CD4-positive, alpha-beta T cell treated with Interleukin-21 for 1 hour (primary cell): ENCODE measurements around the gene KCNJ10.

ENCODE experiments used
- DNase-seq: peaks from one replicate; pipeline ENCODE4 v3.0.0-alpha.2; 2020

KCNJ10 gene

GRCh38 chr1:160082926-160083325 is 13.0 kb upstream of the KCNJ10 start:
- no peak for DNase-seq

DNA sequence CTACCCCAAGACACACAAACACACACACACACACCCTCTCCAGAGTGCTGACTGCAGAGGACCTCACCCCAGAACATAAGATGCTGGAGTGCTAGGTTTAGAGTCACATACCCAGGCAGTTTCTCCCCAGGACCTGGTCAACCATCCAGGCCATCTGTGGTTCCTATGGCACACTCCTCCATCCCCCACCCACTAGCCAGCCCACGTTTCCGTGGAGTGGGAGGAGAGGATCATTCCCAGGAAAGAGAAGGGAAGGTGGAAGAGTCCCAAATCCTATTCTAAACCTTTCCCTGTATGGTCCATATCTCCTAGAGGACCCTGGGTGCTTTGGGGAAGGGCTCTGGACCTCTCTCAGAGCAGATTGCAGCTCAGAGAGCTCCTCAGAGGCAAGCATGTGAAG is 12.5 kb upstream of the KCNJ10 start:
- DNase-seq: no peak

- no peak for DNase-seq
These were observed 11.4 kb upstream of the KCNJ10 start, which contains the start of gene KCNJ9 for GRCh38 chr1:160081261-160081936. Gene KCNJ9, plus strand, starts transcription at chr1:160081538. Its CDS starts 2,493 bp downstream, at chr1:160084031.

GRCh38 chr1:160080381-160081100 is 10.6 kb upstream of the KCNJ10 start:
- DNase-seq: no peak

GRCh38 chr1:160079448-160079847 is 9.5 kb upstream of the KCNJ10 start:
- no peak for DNase-seq

DNA sequence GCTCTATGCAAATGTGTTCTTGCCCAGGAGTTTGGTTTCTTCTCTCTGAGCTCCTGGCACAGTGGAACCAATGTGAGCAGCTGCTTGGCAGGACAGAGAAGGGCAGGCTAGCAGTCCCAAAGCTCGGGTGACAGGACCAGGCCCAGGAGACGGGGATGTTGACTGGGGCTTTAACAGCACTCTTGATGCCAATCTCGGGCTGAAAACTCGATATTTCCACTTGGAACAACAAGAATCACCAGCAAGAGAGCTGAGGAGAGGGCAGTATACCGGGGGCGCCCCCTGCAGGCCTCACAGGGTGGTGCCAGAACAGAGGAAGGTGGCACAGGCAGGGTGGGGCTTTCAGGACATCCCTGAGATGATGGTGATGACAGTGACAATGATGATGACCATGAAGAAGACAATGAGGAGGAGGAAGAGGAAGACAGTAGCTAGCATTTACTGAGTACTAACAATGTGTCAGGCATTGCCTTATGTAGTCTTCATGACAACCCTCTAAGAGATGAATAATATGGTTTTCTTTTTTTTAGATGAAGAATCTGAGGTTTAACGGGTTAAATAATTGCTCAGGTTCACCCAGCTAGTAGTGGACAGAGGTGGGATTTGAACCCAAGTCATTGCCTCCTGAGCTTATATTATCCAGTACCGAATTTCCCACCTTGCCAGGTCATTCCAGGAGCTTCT is 8.7 kb upstream of the KCNJ10 start:
- peak; percentile 66 for DNase-seq

DNA sequence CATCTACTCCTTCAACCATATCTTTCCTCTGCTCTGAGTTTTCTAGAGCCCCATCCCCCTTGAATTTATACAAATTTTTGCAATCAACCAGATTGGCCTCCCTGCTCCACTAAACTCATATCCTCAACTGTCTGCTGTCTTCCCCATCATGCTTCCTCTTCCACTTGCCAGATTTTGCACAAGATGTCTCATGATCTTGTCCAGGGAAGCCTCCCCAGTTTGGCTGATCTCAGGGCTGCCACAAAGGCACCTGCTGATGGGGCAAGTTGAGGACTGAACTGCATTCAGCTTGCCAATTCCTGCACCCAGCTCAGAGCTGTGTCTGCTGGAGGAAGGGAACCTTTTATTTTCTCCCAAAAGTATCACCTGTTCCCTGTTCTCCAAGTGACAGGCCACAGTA is 7.5 kb upstream of the KCNJ10 start:
- DNase-seq: no peak

- no peak for DNase-seq
These were observed 6.3 kb upstream of the KCNJ10 start for GRCh38 chr1:160076295-160076694.

DNA sequence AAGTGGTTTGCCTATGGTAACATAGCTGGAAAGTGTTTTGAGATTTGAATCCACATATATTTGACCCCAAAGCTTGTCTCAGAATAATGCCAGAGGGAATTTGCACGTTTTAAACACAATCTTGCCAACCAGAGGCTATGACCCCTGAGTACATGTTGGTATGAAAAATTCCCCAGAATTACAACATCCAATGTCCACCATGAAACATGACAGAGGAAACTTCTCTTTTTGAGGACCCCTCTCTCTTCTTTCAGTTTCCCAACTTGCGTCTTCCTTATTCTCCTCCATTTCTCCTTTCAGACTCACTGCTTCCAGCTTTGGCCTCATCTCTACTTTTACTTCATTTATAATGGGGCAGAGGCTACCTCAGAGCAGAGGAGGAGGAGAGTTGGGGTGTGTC is 5.9 kb upstream of the KCNJ10 start:
- no peak for DNase-seq

DNA sequence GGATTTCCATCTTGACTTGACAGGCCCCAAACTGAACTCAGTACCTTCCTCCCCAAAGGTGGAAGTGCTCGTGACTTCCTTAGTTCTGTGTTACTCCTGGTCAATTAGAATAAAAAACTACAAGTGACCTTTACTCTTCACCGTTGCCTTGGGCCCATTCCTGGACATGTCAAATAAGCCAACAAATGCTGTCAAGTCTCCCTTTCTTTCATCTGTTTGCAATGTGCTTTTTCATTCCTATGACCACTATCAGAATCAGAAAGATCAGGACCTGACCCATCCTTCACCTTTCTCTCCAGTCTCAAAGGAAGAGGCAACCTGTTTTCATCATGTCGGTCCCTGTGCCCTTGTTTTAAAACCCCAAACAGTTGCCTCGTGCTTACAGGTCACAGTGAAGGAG is 4.9 kb upstream of the KCNJ10 start:
- no peak for DNase-seq

GRCh38 chr1:160071289-160071688 is 1.3 kb upstream of the KCNJ10 start:
- no peak for DNase-seq

GRCh38 chr1:160070243-160071163 is 543 bp upstream of the KCNJ10 start:
- peak; percentile 69 for DNase-seq

GRCh38 chr1:160068225-160068624 is 1.7 kb downstream of the KCNJ10 start:
- DNase-seq: no peak

DNA sequence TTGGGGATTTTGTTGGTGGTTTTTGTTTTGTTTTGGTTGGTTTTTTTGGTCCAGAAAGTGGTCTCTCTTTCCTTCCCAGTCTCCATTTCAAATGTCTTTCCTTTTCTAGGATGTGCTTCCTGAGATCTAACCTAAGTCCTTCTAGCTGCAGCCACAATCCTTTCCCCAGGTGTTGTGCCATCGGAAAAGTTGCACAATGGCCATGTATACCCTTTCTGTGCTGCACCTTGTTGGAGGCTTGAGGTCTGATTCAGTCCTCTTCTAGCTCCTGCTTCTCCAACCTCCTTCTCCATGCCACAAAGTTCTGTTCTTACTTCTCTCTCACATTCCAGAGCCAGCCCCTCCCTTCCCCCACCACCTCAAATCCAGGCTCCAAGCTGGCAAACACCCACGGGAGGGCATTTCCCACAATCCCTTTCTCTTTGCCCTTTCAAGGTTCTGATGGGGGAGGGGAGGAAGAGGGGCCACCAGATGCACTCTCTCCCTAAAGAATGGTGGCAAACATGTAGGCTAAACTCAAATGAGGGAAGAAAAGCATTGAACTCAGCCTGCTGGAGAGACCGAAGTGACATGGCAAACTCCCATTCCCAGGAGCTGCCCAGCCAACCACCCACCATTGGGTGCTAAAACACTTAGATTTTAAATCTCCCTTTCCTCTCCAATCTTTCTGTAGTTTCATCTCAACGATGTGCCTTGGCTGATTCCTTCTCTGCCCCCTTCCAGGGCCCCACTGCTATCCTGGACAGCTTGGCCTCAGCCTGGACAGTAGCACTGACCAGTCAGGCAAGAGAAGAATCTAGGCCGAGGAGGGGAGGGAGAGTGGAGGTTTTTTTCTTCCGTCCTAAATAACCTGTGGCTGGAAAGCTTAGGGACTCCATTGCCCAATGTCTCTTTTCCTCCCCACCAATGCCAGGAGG is 2.9 kb downstream of the KCNJ10 start:
- no peak for DNase-seq

- DNase-seq: no peak
These were observed 5.2 kb downstream of the KCNJ10 start for GRCh38 chr1:160064746-160065145.

GRCh38 chr1:160064164-160064563 is 5.8 kb downstream of the KCNJ10 start:
- no peak for DNase-seq

- no peak for DNase-seq
These were observed 6.8 kb downstream of the KCNJ10 start for GRCh38 chr1:160063176-160063575.

DNA sequence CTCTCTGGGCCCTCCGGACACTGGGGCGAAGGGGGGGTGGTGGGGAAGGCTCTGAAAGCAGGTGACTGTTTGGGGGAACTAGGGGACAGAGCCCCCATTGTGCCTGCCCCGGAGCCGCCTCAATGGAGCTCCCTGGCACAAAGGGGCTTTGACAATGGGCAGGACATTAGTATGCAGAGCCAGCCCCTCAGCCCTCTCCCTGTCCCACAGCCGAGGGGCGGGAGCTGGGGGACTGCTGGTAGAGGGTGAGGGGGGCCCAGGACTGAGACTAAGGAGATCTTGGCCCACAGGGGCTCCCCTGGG is 7.8 kb downstream of the KCNJ10 start:
- no peak for DNase-seq

DNA sequence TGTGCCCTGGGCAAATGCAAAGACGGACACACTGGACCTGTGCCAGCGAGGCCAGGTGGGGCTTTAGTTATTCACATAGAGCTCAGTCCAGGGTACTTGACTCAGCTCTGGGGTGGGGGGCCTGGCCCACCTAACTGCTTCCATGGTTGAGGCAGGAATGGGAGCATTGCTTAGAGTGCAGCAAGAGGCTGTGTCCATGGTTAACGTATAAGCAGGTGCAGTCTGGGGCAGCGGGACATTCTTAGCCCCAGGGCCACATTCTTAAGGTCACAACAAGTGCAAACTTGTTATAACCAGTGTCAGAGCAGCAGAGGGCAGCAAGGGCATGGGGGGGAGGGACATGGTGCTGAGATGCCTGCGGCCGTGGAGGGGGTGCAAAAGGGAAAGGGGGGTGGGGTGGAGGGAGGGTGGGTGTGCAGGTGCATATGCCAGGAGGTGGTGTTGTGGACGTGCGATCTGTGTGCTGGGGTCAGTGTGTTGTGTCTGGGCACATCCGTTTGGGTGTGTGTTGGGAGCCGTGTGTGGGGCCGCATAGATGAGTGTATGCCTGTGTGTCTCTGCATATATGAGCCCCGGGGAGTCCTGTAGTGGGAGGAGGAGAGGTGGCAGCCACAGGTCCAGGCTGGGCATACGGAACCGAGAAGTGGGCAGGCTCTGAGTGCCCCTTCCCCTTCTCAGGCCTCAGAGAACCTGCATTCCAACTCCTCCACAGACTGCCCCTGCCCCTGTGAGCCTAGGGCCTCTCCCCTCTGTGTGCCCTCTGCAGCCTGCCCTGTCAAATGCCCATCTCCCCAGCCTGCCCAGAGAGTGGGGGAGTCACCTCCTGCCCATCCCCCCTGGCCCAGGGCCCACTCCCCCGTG is 8.4 kb downstream of the KCNJ10 start:
- DNase-seq: no peak

DNA sequence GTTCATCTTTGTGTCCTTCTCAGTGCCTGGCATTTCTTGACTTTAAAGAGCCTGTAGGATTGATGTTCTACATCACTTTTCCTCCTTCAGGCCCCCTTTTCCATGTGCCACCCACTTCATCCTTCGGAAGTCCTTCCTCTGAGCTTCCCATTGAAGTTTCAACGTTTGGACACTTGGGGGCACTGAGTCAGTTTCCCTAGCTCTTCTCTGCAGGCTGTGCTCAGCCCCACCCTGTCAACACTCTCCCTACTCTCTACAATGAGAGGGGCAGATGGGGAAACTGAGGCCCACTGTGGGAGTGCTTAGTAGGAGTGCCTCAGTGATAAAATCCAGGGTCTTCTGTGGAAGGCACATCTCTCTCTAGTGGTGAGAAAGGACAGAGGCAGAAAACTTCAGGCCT is 11.9 kb downstream of the KCNJ10 start:
- no peak for DNase-seq

GRCh38 chr1:160056648-160057169 is 13.3 kb downstream of the KCNJ10 start:
- no peak for DNase-seq
